ENCODE data around the gene INPP5E. TPM values are rescaled to one million over a fixed set of nuclear protein-coding genes. Genes with fewer than 3 reads are reported as not detected.

INPP5E gene
- total RNA-seq, 3 donors from 2014 or later: 9.5 to 14.4 (median 9.6) TPM

DNA sequence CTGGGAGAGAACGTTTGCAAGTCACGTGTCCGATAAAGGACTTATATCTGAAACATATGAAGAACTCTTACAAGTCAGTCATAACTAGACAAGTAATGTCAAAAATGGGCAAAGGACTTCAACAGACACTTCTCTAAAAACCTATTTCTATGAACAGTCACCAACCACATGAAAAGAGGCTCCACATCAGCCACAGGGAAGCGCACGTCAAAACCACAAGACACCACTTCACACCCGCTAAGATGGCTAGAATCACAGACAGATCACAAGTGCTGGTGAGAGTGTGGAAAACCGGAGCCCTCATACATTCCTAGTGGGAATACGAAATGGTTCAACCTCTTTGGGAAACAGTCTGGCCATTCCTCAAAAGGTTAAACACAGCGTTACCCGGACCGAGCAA is 54.6 kb downstream of the INPP5E start:
- H3K9me3 ChIP-seq: no peaks in the 10 kb centered on the region
- intact Hi-C loops (cut with DNase I, micrococcal nuclease): no loop called here
- TF ChIP-seq, protein P1, sequence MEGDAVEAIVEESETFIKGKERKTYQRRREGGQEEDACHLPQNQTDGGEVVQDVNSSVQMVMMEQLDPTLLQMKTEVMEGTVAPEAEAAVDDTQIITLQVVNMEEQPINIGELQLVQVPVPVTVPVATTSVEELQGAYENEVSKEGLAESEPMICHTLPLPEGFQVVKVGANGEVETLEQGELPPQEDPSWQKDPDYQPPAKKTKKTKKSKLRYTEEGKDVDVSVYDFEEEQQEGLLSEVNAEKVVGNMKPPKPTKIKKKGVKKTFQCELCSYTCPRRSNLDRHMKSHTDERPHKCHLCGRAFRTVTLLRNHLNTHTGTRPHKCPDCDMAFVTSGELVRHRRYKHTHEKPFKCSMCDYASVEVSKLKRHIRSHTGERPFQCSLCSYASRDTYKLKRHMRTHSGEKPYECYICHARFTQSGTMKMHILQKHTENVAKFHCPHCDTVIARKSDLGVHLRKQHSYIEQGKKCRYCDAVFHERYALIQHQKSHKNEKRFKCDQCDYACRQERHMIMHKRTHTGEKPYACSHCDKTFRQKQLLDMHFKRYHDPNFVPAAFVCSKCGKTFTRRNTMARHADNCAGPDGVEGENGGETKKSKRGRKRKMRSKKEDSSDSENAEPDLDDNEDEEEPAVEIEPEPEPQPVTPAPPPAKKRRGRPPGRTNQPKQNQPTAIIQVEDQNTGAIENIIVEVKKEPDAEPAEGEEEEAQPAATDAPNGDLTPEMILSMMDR (IDR thresholded peaks at IDR 0.05): no peak
- H3K36me3 ChIP-seq (ENCODE audit: low read depth): peaks cover 6% of the 10 kb centered on the region
- no peaks in the 10 kb centered on the region for H3K4me1 ChIP-seq (ENCODE audit: low read depth)
- ATAC-seq (no peak), DNase-seq (no peak)
- H3K4me3 ChIP-seq: no peak overlapping the region

DNA sequence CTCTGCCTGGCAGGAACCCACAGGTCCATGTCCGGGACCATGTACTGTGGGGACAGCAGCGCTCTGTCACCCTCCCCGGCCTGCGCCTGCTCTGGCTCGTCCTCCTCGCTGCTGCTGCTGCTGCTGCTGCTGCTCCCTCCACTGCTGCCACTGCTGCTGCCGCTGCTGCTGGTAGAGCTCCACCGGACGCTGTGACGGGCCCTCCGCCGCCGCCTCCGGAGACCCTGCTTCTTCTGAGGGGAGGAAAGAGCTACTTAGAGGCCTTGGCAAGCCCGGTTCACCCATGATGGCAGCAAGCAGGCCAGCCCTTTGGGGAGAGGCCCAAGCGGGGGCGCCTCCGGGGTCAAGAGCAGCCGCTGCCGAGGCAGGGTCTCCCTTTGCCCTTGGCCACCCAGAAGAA is 56.2 kb downstream of the INPP5E start:
- Histone ChIP-seq H3K9me3 (no peaks in the 10 kb centered on the region), H3K4me3 (no peak overlapping the region), H3K36me3 (ENCODE audit: low read depth) (peaks cover 6% of the 10 kb centered on the region), H3K4me1 (ENCODE audit: low read depth) (no peaks in the 10 kb centered on the region)
- intact Hi-C loops (cut with DNase I, micrococcal nuclease): no loop called here
- ATAC-seq (no peak), DNase-seq (no peak)
- TF ChIP-seq, protein P1 (IDR thresholded peaks at IDR 0.05): no peak

DNA sequence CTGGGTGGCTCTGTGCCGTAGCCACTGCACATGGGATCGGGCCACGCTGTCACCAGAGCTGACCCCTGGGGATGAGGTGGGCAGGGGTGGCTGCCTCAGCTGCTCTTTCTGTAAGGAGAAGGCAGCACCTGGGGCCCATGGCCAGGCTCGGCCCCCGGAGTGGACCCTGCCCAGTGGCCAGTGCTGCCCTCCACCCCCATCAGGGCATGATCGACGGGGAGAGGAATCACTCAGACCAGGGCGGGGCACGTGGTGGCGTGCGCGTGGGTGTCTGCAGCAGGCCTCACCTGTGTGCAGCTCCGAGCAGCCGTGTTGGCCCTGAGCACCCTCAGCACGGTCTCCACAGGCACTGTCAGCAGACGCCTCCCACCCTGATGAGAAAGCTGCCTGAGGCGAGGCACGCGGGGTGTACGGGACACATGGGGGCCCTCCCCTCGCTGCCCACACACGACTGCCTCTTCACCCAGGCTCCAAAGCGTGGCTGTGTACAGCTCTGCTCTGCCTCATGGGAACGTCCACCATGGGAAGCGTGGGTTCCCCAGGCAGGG is 57.6 kb downstream of the INPP5E start:
- no peak overlapping the region for H3K4me3 ChIP-seq
- intact Hi-C loops (cut with DNase I, micrococcal nuclease): no loop called here
- H3K4me1 ChIP-seq (ENCODE audit: low read depth): no peaks in the 10 kb centered on the region
- no peak for ATAC-seq
- DNase-seq: no peak
- H3K36me3 ChIP-seq (ENCODE audit: low read depth): peaks cover 6% of the 10 kb centered on the region
- H3K9me3 ChIP-seq: no peaks in the 10 kb centered on the region
- TF ChIP-seq, protein P1 (IDR thresholded peaks at IDR 0.05): no peak

DNA sequence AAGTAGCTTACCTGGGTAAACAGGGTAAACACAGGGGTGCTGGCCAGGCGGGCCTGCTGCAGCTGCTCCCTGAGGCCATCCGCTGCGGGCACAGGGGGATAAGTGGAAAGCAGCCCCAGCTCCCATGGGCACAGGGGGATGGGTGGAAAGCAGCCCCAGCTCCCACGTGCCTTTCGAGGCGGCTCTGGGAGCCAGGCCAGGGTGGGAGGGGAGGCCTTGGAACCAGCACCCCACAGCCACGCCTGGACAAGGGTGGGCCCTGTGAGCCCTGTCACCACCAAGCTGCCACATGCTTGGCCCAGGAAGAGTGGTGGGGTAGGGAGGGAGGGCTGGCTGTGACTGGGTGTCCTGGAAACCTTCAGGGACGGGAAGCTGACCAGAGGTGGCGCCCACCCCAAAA is 58.3 kb downstream of the INPP5E start:
- TF ChIP-seq, protein P1 (IDR thresholded peaks at IDR 0.05): no peak
- peaks cover 6% of the 10 kb centered on the region for H3K36me3 ChIP-seq (ENCODE audit: low read depth)
- intact Hi-C loops (cut with DNase I, micrococcal nuclease): no loop called here
- ATAC-seq: no peak
- no peak overlapping the region for H3K4me3 ChIP-seq
- H3K4me1 ChIP-seq (ENCODE audit: low read depth): no peaks in the 10 kb centered on the region
- no peaks in the 10 kb centered on the region for H3K9me3 ChIP-seq
- no peak for DNase-seq

DNA sequence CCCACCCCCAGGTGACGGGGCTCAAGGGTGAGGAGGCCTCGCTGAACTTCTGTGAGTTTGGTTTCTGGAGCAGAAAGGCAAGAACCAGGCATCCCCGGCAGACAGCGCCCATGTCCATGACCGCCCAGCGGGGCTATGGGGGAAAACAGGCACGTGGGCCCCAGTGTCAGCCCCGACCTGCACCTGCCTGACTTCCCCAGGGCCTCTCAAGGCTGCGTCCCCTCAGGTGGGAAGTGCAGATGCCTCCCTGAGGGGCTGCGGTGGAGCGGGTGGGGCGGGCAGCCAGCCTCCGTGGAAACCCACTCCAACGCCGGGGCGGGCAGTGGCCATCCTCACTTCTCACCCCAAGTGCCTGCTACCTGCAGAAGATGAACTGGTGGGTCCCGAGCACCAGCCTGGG is 59.3 kb downstream of the INPP5E start:
- intact Hi-C loops (cut with DNase I, micrococcal nuclease): no loop called here
- Histone ChIP-seq H3K36me3 (ENCODE audit: low read depth) (peaks cover 6% of the 10 kb centered on the region), H3K9me3 (no peaks in the 10 kb centered on the region), H3K4me3 (no peak overlapping the region), H3K4me1 (ENCODE audit: low read depth) (no peaks in the 10 kb centered on the region)
- TF ChIP-seq, protein P1 (IDR thresholded peaks at IDR 0.05): no peak
- DNase-seq (no peak), ATAC-seq (no peak)

DNA sequence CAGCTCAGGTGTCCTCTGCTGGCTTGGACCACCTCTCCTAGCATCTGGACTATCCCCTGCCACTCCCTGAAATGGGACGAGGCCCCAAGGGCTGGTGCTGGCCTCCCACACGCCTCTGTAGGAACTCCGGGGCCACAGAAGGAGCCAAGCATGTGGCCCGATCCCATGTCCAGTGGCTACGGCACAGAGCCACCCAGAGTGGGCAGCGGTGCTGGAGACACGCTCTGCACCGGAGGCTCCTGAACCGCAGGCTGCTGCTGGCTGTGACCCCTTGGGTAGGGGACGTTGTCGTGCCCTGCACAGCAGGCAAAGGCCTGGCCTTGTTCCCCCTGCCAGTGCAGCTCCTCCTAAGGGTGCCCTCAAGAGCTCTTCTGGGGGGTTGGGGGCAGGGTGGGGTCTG is 59.8 kb downstream of the INPP5E start:
- intact Hi-C loops (cut with DNase I, micrococcal nuclease): no loop called here
- DNase-seq (no peak), ATAC-seq (no peak)
- no peaks in the 10 kb centered on the region for H3K9me3 ChIP-seq
- TF ChIP-seq, protein P1 (IDR thresholded peaks at IDR 0.05): no peak
- no peaks in the 10 kb centered on the region for H3K4me1 ChIP-seq (ENCODE audit: low read depth)
- H3K36me3 ChIP-seq (ENCODE audit: low read depth): peaks cover 6% of the 10 kb centered on the region
- no peak overlapping the region for H3K4me3 ChIP-seq
